Measurements from ENCODE around the gene PRKCA.

DNA sequence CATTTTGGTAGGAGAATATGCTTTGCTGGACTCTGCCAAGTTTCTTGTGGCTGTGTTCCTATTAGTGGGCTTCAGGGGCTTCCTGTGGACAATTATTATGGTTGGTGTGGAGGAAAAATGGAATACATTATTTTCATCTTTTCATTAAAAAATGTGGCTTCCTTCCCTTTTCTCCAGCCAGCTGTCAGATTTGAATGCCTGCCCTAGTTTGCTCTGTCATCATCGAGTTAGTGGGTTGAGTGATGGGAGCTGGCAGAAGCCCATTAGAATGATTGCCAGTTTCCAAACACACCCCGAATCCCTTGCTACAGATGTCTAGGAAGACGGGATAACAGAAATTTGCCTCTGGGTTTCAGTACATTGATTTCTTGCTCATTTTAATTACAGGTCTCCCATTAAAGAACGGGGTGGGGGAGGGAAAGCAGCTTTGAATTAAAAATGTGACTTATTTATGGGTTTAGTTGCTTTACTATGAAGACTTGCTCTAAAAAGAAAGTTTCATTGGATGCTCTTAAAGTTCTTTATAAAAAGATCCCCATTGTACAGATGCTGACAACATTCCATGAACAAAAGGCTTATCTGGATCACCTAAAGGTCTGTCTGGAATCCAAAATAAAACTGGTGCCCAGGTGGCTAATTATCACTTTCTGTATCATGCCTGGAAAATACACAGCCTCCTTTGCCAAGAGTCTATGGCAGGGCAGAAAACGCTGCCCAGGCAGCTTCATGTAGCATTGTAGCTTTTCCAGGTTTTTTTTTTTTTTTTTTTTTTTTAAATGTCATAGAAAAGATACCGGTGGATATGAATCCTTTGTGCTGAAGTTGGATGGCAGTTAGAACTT is 103.6 kb downstream of the PRKCA start:
- TF ChIP-seq, protein P1, sequence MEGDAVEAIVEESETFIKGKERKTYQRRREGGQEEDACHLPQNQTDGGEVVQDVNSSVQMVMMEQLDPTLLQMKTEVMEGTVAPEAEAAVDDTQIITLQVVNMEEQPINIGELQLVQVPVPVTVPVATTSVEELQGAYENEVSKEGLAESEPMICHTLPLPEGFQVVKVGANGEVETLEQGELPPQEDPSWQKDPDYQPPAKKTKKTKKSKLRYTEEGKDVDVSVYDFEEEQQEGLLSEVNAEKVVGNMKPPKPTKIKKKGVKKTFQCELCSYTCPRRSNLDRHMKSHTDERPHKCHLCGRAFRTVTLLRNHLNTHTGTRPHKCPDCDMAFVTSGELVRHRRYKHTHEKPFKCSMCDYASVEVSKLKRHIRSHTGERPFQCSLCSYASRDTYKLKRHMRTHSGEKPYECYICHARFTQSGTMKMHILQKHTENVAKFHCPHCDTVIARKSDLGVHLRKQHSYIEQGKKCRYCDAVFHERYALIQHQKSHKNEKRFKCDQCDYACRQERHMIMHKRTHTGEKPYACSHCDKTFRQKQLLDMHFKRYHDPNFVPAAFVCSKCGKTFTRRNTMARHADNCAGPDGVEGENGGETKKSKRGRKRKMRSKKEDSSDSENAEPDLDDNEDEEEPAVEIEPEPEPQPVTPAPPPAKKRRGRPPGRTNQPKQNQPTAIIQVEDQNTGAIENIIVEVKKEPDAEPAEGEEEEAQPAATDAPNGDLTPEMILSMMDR (IDR thresholded peaks at IDR 0.05), result no peak
- TF ChIP-seq POLR2A (IDR thresholded peaks at IDR 0.05), result no peak
